Endodermal cell (in vitro differentiated cells): ENCODE results near the gene S100A8. TPM values are rescaled to one million over a fixed set of nuclear protein-coding genes. Genes with fewer than 3 reads are reported as not detected.
A peak's percentile ranks its signal among the peaks of the same experiment; 100 is the strongest.

ENCODE experiments used
- DNase-seq: peaks from one replicate; pipeline ENCODE4 v3.0.0-alpha.2; 2017
- H3K27ac ChIP-seq: 2 replicates; pipeline ENCODE4 v1.5.1; 2013; ENCODE audit warnings: mild to moderate bottlenecking, low read depth, low read length, moderate library complexity
- H3K27me3 ChIP-seq: 2 replicates; pipeline ENCODE4 v1.6.1; 2013; ENCODE audit warnings: mild to moderate bottlenecking, low read length, moderate library complexity; ENCODE audit not compliant: insufficient read depth, control insufficient read depth, poor library complexity, severe bottlenecking
- H3K36me3 ChIP-seq: 2 replicates; pipeline ENCODE4 v1.7.0; 2013; ENCODE audit warnings: mild to moderate bottlenecking, low read length, moderate library complexity; ENCODE audit not compliant: control insufficient read depth, insufficient read depth
- H3K4me1 ChIP-seq: one replicate; pipeline ENCODE4 v1.7.0; 2013; ENCODE audit warnings: low read length; ENCODE audit not compliant: control insufficient read depth, insufficient read depth
- H3K4me3 ChIP-seq: 2 replicates; pipeline ENCODE4 v1.5.1; 2013; ENCODE audit warnings: mild to moderate bottlenecking, low read length, moderate library complexity
- H3K9ac ChIP-seq: 2 replicates; pipeline ENCODE4 v1.6.1; 2013; ENCODE audit warnings: mild to moderate bottlenecking, low read length, moderate library complexity; ENCODE audit not compliant: poor library complexity, severe bottlenecking; ENCODE audit errors: extremely low read depth
- H3K9me3 ChIP-seq: 2 replicates; pipeline ENCODE4 v1.6.1; 2013; ENCODE audit warnings: mild to moderate bottlenecking, low read length, moderate library complexity; ENCODE audit not compliant: control insufficient read depth
- H3K27ac Mint-ChIP-seq: 2 replicates; pipeline ENCODE4 v1.8.0; 2020; ENCODE audit warnings: mixed read lengths
- H3K27me3 Mint-ChIP-seq: 2 replicates; pipeline ENCODE4 v1.8.0; 2021; ENCODE audit warnings: mild to moderate bottlenecking, mixed read lengths; ENCODE audit not compliant: insufficient read depth
- H3K36me3 Mint-ChIP-seq: 2 replicates; pipeline ENCODE4 v1.8.0; 2020; ENCODE audit warnings: low read depth, mixed read lengths
- H3K4me1 Mint-ChIP-seq: 2 replicates; pipeline ENCODE4 v1.8.0; 2020; ENCODE audit warnings: mixed read lengths
- H3K4me3 Mint-ChIP-seq: 2 replicates; pipeline ENCODE4 v1.8.0; 2020; ENCODE audit warnings: mild to moderate bottlenecking, moderate library complexity, mixed read lengths
- H3K9me3 Mint-ChIP-seq: 2 replicates; pipeline ENCODE4 v1.8.0; 2020; ENCODE audit warnings: mild to moderate bottlenecking, mixed read lengths
- WGBS, 2 experiments: methylation state at CpG; one replicate each; pipeline versions ENCODE4 v1.1.5 to v1.1.7; 2013; ENCODE audit warnings: missing lambda C conversion rate in 2 of 2, mixed read lengths in 1 of 2; ENCODE audit not compliant: insufficient coverage in 1 of 2, insufficient read length in 1 of 2; 5-methylcytosine and 5-hydroxymethylcytosine counted together
- total RNA-seq, 2 donors: library from RNA; stranded (reverse); fragmentation: NEBNext Ultra II Directional in 1 of 2; extraction: Animal tissue kit (Norgen Biotek cat#: 25700) in 1 of 2; gene quantifications; 2 replicates in 1 of 2; 3 replicates in 1 of 2; pipeline ENCODE4 v1.2.1, GENCODE V29; 2021
- TF ChIP-seq, protein P1 (sequence below): fragments of 200-600 bp; sonication (generic); conservative IDR thresholded peaks from 2 replicates; pipeline ENCODE4 v1.5.0; 2021; ENCODE audit warnings: antibody characterized with exemption, mild to moderate bottlenecking

Gene S100A8
- total RNA-seq, 2 donors from 2014 or later: not detected

DNA sequence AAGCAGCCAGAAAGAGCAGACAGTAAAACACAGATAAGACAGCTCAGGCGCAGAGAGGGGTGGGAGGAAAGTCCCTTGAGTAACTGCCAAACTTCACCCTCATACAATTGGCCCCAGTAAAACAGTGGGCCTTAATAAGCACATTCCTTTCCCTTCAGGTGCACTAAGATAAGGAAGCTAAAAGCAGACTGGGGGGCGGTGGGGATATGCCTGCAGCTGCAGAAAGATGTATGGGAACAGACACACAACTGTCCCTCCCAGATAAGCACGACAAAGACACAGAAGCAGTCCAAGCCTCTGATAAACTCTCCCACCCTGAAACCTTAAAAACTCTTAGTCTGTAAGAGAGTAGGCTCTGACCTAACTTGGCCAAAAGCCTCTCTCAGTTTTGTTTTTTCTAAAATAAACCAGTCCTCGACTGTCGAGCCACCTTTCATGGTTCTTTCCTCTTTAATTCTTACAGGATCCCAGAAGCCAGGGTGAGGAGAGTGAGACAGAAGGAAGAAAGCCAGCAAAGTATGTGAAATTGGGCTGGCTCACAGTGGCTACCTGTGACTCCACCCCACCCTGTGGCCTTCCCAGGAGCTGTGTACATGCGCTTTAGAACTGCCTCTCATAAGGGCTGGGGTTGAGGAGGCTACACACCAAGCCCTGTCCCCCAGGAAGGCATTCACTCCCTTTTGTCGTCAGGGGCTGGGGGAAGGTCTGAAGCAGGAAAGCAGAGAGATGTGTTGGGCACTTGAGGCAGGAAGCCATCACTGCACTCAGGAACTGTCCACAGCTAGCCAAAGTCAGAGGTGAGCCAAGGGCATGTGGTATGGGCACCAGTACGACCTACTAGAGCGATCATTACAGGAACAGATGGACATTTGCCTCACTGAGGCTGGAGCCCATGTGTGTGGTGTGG is 46.8 kb downstream of the S100A8 start:
- Histone ChIP-seq H3K9ac (no peak overlapping the region), H3K9me3 (no peaks in the 10 kb centered on the region), H3K4me1 (peaks cover 15% of the 10 kb centered on the region), H3K36me3 (no peaks in the 10 kb centered on the region), H3K27me3 (no peaks in the 10 kb centered on the region), H3K4me3 (peak overlapping the region; percentile 51), H3K27ac (no peak overlapping the region)
- peak; percentile 45 for DNase-seq
- no peaks in the 10 kb centered on the region for H3K9me3 Mint-ChIP-seq
- TF ChIP-seq, protein P1, sequence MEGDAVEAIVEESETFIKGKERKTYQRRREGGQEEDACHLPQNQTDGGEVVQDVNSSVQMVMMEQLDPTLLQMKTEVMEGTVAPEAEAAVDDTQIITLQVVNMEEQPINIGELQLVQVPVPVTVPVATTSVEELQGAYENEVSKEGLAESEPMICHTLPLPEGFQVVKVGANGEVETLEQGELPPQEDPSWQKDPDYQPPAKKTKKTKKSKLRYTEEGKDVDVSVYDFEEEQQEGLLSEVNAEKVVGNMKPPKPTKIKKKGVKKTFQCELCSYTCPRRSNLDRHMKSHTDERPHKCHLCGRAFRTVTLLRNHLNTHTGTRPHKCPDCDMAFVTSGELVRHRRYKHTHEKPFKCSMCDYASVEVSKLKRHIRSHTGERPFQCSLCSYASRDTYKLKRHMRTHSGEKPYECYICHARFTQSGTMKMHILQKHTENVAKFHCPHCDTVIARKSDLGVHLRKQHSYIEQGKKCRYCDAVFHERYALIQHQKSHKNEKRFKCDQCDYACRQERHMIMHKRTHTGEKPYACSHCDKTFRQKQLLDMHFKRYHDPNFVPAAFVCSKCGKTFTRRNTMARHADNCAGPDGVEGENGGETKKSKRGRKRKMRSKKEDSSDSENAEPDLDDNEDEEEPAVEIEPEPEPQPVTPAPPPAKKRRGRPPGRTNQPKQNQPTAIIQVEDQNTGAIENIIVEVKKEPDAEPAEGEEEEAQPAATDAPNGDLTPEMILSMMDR: no peak
- no peak overlapping the region for H3K4me3 Mint-ChIP-seq
- 78 to 85% methylated on average over 3 to 9 of the region's 9 CpGs for WGBS, 2 experiments
- no peak overlapping the region for H3K27ac Mint-ChIP-seq
- H3K36me3 Mint-ChIP-seq: no peaks in the 10 kb centered on the region
- peaks cover 9% of the 10 kb centered on the region for H3K27me3 Mint-ChIP-seq
- H3K4me1 Mint-ChIP-seq: peaks cover 32% of the 10 kb centered on the region

DNA sequence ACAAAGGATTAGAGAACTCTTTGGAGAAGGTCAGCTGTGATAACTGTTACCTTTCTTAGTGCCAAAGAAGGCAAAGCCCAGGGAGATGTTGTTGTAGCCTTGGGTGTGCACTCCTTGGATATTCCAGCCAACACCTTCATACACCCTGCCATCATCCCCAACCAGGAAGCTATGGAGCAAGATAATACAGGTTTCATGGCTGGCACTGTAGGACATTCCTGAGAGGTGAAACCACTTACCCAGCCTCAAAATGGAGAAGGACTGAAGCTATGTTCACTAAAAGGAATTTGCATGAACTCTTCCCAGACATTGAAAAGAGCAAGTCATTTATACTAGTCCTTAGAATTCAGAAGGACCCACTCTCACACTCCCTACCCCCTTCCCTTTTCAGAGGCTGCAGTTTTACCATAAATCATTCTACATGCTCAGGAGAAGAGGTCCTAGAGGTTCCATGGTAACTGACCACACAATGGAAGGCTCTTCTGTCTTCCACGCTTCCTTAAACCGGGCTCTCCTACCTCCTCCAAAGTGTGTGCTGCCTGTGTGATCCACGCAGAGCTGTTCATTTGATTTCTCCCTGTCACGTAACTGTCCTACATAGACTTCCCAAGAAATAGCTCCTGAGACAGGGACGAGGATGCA is 47.7 kb downstream of the S100A8 start:
- Histone ChIP-seq H3K4me3 (peak overlapping the region; percentile 51), H3K27me3 (peaks cover 3% of the 10 kb centered on the region), H3K36me3 (no peaks in the 10 kb centered on the region), H3K27ac (no peak overlapping the region), H3K9ac (no peak overlapping the region), H3K9me3 (no peaks in the 10 kb centered on the region), H3K4me1 (peaks cover 15% of the 10 kb centered on the region)
- H3K36me3 Mint-ChIP-seq: no peaks in the 10 kb centered on the region
- H3K27me3 Mint-ChIP-seq: peaks cover 10% of the 10 kb centered on the region
- H3K4me1 Mint-ChIP-seq: peaks cover 32% of the 10 kb centered on the region
- WGBS, 2 experiments: 0 to 65% methylated on average over 1 to 5 of the region's 5 CpGs
- H3K9me3 Mint-ChIP-seq: no peaks in the 10 kb centered on the region
- peak; percentile 33 for DNase-seq
- H3K4me3 Mint-ChIP-seq: no peak overlapping the region
- TF ChIP-seq, protein P1: no peak
- no peak overlapping the region for H3K27ac Mint-ChIP-seq

DNA sequence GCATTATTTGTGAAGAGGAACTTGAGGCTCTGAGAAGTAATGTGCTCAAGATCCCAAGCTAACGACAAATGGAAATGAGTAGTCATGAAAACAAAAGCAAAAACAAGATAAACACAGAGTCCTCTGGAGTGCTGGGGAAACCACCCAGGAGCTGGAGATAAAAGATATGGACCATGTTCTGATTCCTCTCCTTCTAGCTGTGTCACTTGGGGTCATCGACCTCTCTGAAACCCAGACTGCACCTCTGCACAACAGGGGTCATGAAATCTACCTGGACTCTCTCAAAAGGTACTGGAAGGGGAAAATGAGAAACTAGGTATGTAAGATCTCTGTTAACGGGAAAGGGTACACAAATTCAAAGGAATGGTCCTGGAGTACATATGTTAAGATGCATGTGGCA is 48.7 kb downstream of the S100A8 start:
- TF ChIP-seq, protein P1: no peak
- 83 to 91% methylated on average over 3 of the region's 3 CpGs for WGBS, 2 experiments
- Mint-ChIP-seq H3K9me3 (no peaks in the 10 kb centered on the region), H3K4me3 (no peak overlapping the region), H3K4me1 (peaks cover 32% of the 10 kb centered on the region), H3K36me3 (no peaks in the 10 kb centered on the region), H3K27ac (no peak overlapping the region), H3K27me3 (peaks cover 7% of the 10 kb centered on the region)
- Histone ChIP-seq H3K9ac (no peak overlapping the region), H3K4me3 (no peak overlapping the region), H3K27me3 (peaks cover 3% of the 10 kb centered on the region), H3K9me3 (no peaks in the 10 kb centered on the region), H3K27ac (no peak overlapping the region), H3K36me3 (no peaks in the 10 kb centered on the region), H3K4me1 (peaks cover 15% of the 10 kb centered on the region)
- peak; percentile 35 for DNase-seq
